ENCODE data around the gene LRRC19. TPM values are rescaled to one million over a fixed set of nuclear protein-coding genes. Genes with fewer than 3 reads are reported as not detected.

The LRRC19 gene
- total RNA-seq, 1 experiment from 2014 or later: not detected

GRCh38 chr9:27042476-27042875 is 37.0 kb upstream of the LRRC19 start (continued):
- TF ChIP-seq TCF7 (CRISPR knock-in tag; IDR thresholded peaks at IDR 0.05; ENCODE audit: low read depth) (no peak), ATF2 (CRISPR knock-in tag; IDR thresholded peaks at IDR 0.05; ENCODE audit: borderline replicate concordance, low read depth) (no peak), USF2 (CRISPR knock-in tag; IDR thresholded peaks at IDR 0.05) (no peak), ARID4B (CRISPR knock-in tag; IDR thresholded peaks at IDR 0.05; ENCODE audit: borderline replicate concordance) (no peak), ZNF219 (CRISPR knock-in tag; IDR thresholded peaks at IDR 0.05; ENCODE audit: borderline replicate concordance) (no peak), OVOL2 (CRISPR knock-in tag; IDR thresholded peaks at IDR 0.05; ENCODE audit: borderline replicate concordance) (no peak), RORB (CRISPR knock-in tag; IDR thresholded peaks at IDR 0.05) (no peak), MYBL2 (CRISPR knock-in tag; IDR thresholded peaks at IDR 0.05) (no peak)

GRCh38 chr9:27041746-27042145 is 36.3 kb upstream of the LRRC19 start:
- 0 out of 2 replicates have a peak, but pooled peaks cover 2% of the 10 kb centered on the region for H3K36me3 Mint-ChIP-seq
- H3K4me1 Mint-ChIP-seq: no peaks in the 10 kb centered on the region
- POLR2A ChIA-PET: no interaction called here
- no peak for DNase-seq (ENCODE audit: low spot score)
- no peak overlapping the region for H3K4me3 Mint-ChIP-seq
- H3K27ac Mint-ChIP-seq: no peak overlapping the region
- CTCF ChIA-PET: no interaction called here
- no peak for TF ChIP-seq ATF6 (CRISPR knock-in tag; IDR thresholded peaks at IDR 0.05)
- ATAC-seq: no peak
- H3K27me3 Mint-ChIP-seq (ENCODE audit: low read depth): no peaks in the 10 kb centered on the region
- H3K9me3 Mint-ChIP-seq: 0 out of 2 replicates have a peak, but pooled peaks cover 3% of the 10 kb centered on the region

- Mint-ChIP-seq H3K27ac (no peak overlapping the region), H3K36me3 (0 out of 2 replicates have a peak, but pooled peaks cover 2% of the 10 kb centered on the region), H3K4me3 (no peak overlapping the region), H3K4me1 (no peaks in the 10 kb centered on the region), H3K9me3 (0 out of 2 replicates have a peak, but pooled peaks cover 3% of the 10 kb centered on the region), H3K27me3 (ENCODE audit: low read depth) (no peaks in the 10 kb centered on the region)
- ChIA-PET CTCF (no interaction called here), POLR2A (no interaction called here)
- ATAC-seq: no peak
- TF ChIP-seq ERG (CRISPR knock-in tag; IDR thresholded peaks at IDR 0.05): no peak
- no peak for TF ChIP-seq CBFB (CRISPR knock-in tag; IDR thresholded peaks at IDR 0.05; ENCODE audit: low read depth)
- TF ChIP-seq ESRRA (CRISPR knock-in tag; IDR thresholded peaks at IDR 0.05; ENCODE audit: borderline replicate concordance): no peak
- no peak for TF ChIP-seq ZMAT4 (CRISPR knock-in tag; IDR thresholded peaks at IDR 0.05)
- DNase-seq (ENCODE audit: low spot score): no peak
Measured at GRCh38 chr9:27037499-27037898, 32.0 kb upstream of the LRRC19 start.
